GM23338 (cell line): ENCODE measurements around the gene SUN2. TPM values are rescaled to one million over a fixed set of nuclear protein-coding genes. Genes with fewer than 3 reads are reported as not detected.

Source experiments
- ATAC-seq: fragments of 200-7000 bp; cut with Tn5 transposase; 3 replicates; pipeline ENCODE4 v1.9.1; 2020
- DNase-seq: peaks from one replicate; pipeline ENCODE4 v3.0.0-alpha.2; 2015; ENCODE audit warnings: low spot score
- H2AFZ ChIP-seq: fragments of 200-600 bp; sonication (generic); 2 replicates; pipeline ENCODE4 v1.8.0; 2016; ENCODE audit warnings: antibody characterized with exemption, mild to moderate bottlenecking, moderate library complexity
- H3F3A ChIP-seq: fragments of 200-600 bp; sonication (generic); replicated peaks from 2 replicates; pipeline ENCODE4 v1.8.0; 2017; ENCODE audit warnings: antibody characterized with exemption, mixed run types, low read depth
- H3K27ac ChIP-seq: fragments of 200-600 bp; sonication (generic); 2 replicates; pipeline ENCODE4 v1.6.1; 2016; ENCODE audit warnings: low read depth
- H3K27me3 ChIP-seq: fragments of 200-600 bp; sonication (generic); 2 replicates; pipeline ENCODE4 v1.8.0; 2016; ENCODE audit warnings: mild to moderate bottlenecking, mixed run types, moderate library complexity; ENCODE audit not compliant: insufficient read depth
- H3K36me3 ChIP-seq: fragments of 200-600 bp; sonication (generic); 2 replicates; pipeline ENCODE4 v1.8.0; 2016; ENCODE audit warnings: mild to moderate bottlenecking; ENCODE audit not compliant: insufficient read depth
- H3K4me1 ChIP-seq: fragments of 200-600 bp; sonication (generic); 2 replicates; pipeline ENCODE4 v1.8.0; 2016; ENCODE audit warnings: mild to moderate bottlenecking, moderate library complexity; ENCODE audit not compliant: insufficient read depth
- H3K4me2 ChIP-seq: fragments of 200-600 bp; sonication (generic); 2 replicates; pipeline ENCODE4 v1.7.1; 2017; ENCODE audit warnings: mixed run types
- H3K4me3 ChIP-seq: fragments of 200-600 bp; sonication (generic); 2 replicates; pipeline ENCODE4 v1.6.1; 2016; ENCODE audit warnings: mixed run types
- H3K79me2 ChIP-seq: fragments of 200-600 bp; sonication (generic); replicated peaks from 2 replicates; pipeline ENCODE4 v1.8.0; 2017; ENCODE audit warnings: mild to moderate bottlenecking; ENCODE audit not compliant: insufficient read depth
- H3K9me2 ChIP-seq: fragments of 200-600 bp; sonication (generic); 2 replicates; pipeline ENCODE4 v1.8.0; 2017; ENCODE audit not compliant: insufficient read depth
- H4K20me1 ChIP-seq: fragments of 200-600 bp; sonication (generic); replicated peaks from 2 replicates; pipeline ENCODE4 v1.8.0; 2017; ENCODE audit warnings: mild to moderate bottlenecking; ENCODE audit not compliant: insufficient read depth
- H3K27ac Mint-ChIP-seq: 2 replicates; pipeline ENCODE4 v1.8.0; 2020; ENCODE audit warnings: inconsistent platforms, mild to moderate bottlenecking, moderate library complexity, mixed read lengths
- H3K27me3 Mint-ChIP-seq: 3 replicates; pipeline ENCODE4 v1.8.0; 2022; ENCODE audit warnings: low read depth, mild to moderate bottlenecking, moderate library complexity, mixed read lengths, inconsistent platforms; ENCODE audit not compliant: insufficient read depth, poor library complexity
- H3K36me3 Mint-ChIP-seq: 3 replicates; pipeline ENCODE4 v1.8.0; 2021; ENCODE audit warnings: low read depth, mild to moderate bottlenecking, inconsistent platforms, moderate library complexity, mixed read lengths
- H3K4me1 Mint-ChIP-seq: 3 replicates; pipeline ENCODE4 v1.8.0; 2020; ENCODE audit warnings: mild to moderate bottlenecking, inconsistent platforms, mixed read lengths
- H3K4me3 Mint-ChIP-seq: 3 replicates; pipeline ENCODE4 v1.8.0; 2021; ENCODE audit warnings: moderate library complexity, mild to moderate bottlenecking, inconsistent platforms, mixed read lengths
- H3K9me3 Mint-ChIP-seq: 3 replicates; pipeline ENCODE4 v1.8.0; 2020; ENCODE audit warnings: moderate library complexity, mild to moderate bottlenecking, inconsistent platforms, mixed read lengths
- CTCF ChIP-seq, 2 experiments: fragments of 200-600 bp in 1 of 2; sonication (generic) in 1 of 2; conservative IDR thresholded peaks; 2 replicates each; pipeline versions ENCODE4 v1.5.1 to v1.6.1; 2016 to 2017; ENCODE audit warnings: antibody characterized with exemption in 2 of 2, low read depth in 2 of 2, mild to moderate bottlenecking in 2 of 2, moderate library complexity in 1 of 2
- ETS1 ChIP-seq: IDR thresholded peaks from 2 replicates; pipeline ENCODE4 v1.6.1; 2016; ENCODE audit warnings: antibody characterized with exemption
- EZH2phosphoT487 ChIP-seq: fragments of 200-600 bp; sonication (generic); IDR thresholded peaks from one replicate; pipeline ENCODE4 v1.8.1; 2018; ENCODE audit warnings: antibody characterized with exemption; ENCODE audit not compliant: unreplicated experiment
- JUNB ChIP-seq: IDR thresholded peaks from one replicate; pipeline ENCODE4 v1.6.1; 2016; ENCODE audit warnings: antibody characterized with exemption; ENCODE audit not compliant: unreplicated experiment
- NANOG ChIP-seq: IDR thresholded peaks from 2 replicates; pipeline ENCODE4 v1.6.1; 2016; ENCODE audit warnings: antibody characterized with exemption, borderline replicate concordance
- POLR2AphosphoS5 ChIP-seq: IDR thresholded peaks from 2 replicates; pipeline ENCODE4 v1.6.1; 2016; ENCODE audit warnings: antibody characterized with exemption, low read depth
- REST ChIP-seq: IDR thresholded peaks from one replicate; pipeline ENCODE4 v1.6.1; 2018; ENCODE audit warnings: antibody characterized with exemption; ENCODE audit not compliant: unreplicated experiment
- STAT1 ChIP-seq: IDR thresholded peaks from one replicate; pipeline ENCODE4 v1.6.1; 2016; ENCODE audit warnings: antibody characterized with exemption; ENCODE audit not compliant: unreplicated experiment
- ZNF331 ChIP-seq: fragments of 250-450 bp; sonication (Bioruptor Pico); IDR thresholded peaks from 2 replicates; pipeline ENCODE4 v1.5.0; 2020; ENCODE audit warnings: low read depth, mild to moderate bottlenecking, moderate library complexity
- polyA plus RNA-seq: library from polyadenylated mRNA; unstranded; fragments of >200 nt; fragmentation: Nextera tagmentation; extraction: Ambion mirVana; gene quantifications from 2 replicates; pipeline ENCODE4 v1.2.1, GENCODE V29; 2016
- total RNA-seq: library from RNA; depleted of rRNA; stranded (reverse); fragments of >200 nt; shearing (Covaris generic); gene quantifications from 2 replicates; pipeline ENCODE4 v1.2.3, GENCODE V29; 2014

SUN2 gene
- total and polyA plus RNA-seq, 2 experiments from 2014 or later, result 7.2 to 17.6 TPM

GRCh38 chr22:38698407-38699094 is 57.2 kb downstream of the SUN2 start (continued):
- no peak for TF ChIP-seq ETS1
- TF ChIP-seq CTCF (conservative IDR thresholded peaks at IDR 0.05; ENCODE audit: low read depth in 2 of 2), result no peak
- no peak for TF ChIP-seq POLR2AphosphoS5

GRCh38 chr22:38697425-38698089 is 58.2 kb downstream of the SUN2 start:
- no peaks in the 10 kb centered on the region for H3K27me3 ChIP-seq
- H3K79me2 ChIP-seq, result peaks cover 52% of the 10 kb centered on the region
- ATAC-seq, result no peak
- DNase-seq, result no peak
- H3K27ac ChIP-seq, result no peak overlapping the region
- peaks cover 18% of the 10 kb centered on the region for H3K4me1 ChIP-seq
- no peak overlapping the region for H2AFZ ChIP-seq
- H3K4me2 ChIP-seq, result no peak overlapping the region
- no peaks in the 10 kb centered on the region for H3K36me3 ChIP-seq
- H3K9me2 ChIP-seq, result no peaks in the 10 kb centered on the region
- no peak overlapping the region for H3K27ac Mint-ChIP-seq
- H3K27me3 Mint-ChIP-seq, result peaks cover 16% of the 10 kb centered on the region
- H3K4me1 Mint-ChIP-seq, result peaks cover 25% of the 10 kb centered on the region
- 0 out of 2 replicates have a peak overlapping the region, but pooled peaks have one; percentile 97 for H3K4me3 ChIP-seq
- H3K4me3 Mint-ChIP-seq, result no peak overlapping the region; the same call in 2 of the 3 replicates
- peaks cover 12% of the 10 kb centered on the region for H3K36me3 Mint-ChIP-seq
- H3K9me3 Mint-ChIP-seq, result no peaks in the 10 kb centered on the region
- peaks cover 4% of the 10 kb centered on the region; the same call in 1 of the 2 replicates for H3F3A ChIP-seq
- peaks cover 16% of the 10 kb centered on the region for H4K20me1 ChIP-seq
- TF ChIP-seq NANOG (no peak), CTCF (conservative IDR thresholded peaks at IDR 0.05; ENCODE audit: low read depth in 2 of 2) (no peak), JUNB (no peak), POLR2AphosphoS5 (no peak), ETS1 (no peak), STAT1 (no peak), EZH2phosphoT487 (no peak), ZNF331 (no peak), REST (no peak)
